Keratinocyte (primary cell): ENCODE measurements around the gene MYF6. TPM values are rescaled to one million over a fixed set of nuclear protein-coding genes. Genes with fewer than 3 reads are reported as not detected.

Experiments used
- DNase-seq: peaks from one replicate; pipeline ENCODE4 v3.0.0-alpha.2; 2011; ENCODE audit warnings: low read depth, missing footprints, low spot score
- FAIRE-seq: peaks from 2 replicates; lab custom pipeline; 2011; peaks lifted over from hg19 to GRCh38; lab: Jason Lieb, UNC
- H2AFZ ChIP-seq: 2 replicates; pipeline ENCODE4 v1.6.0; 2012; ENCODE audit warnings: low read length, control low read depth, inconsistent platforms; ENCODE audit not compliant: control insufficient read depth
- H3K27ac ChIP-seq: 2 replicates; pipeline ENCODE4 v1.5.1; 2011; ENCODE audit warnings: low read length; ENCODE audit not compliant: control insufficient read depth, insufficient read depth
- H3K27me3 ChIP-seq: 3 replicates; pipeline ENCODE4 v1.6.0; 2011; ENCODE audit warnings: low read length; ENCODE audit not compliant: control insufficient read depth, insufficient read depth; ENCODE audit errors: extremely low read depth
- H3K36me3 ChIP-seq, 2 experiments: 2 replicates in 1 of 2; 3 replicates in 1 of 2; pipeline ENCODE4 v1.5.1; 2011; ENCODE audit warnings: low read length in 2 of 2, mild to moderate bottlenecking in 1 of 2; ENCODE audit not compliant: control insufficient read depth in 2 of 2, insufficient read depth in 2 of 2; ENCODE audit errors: extremely low read depth in 1 of 2
- H3K4me1 ChIP-seq: 3 replicates; pipeline ENCODE4 v1.5.1; 2011; ENCODE audit warnings: low read length; ENCODE audit not compliant: control insufficient read depth, insufficient read depth; ENCODE audit errors: extremely low read depth
- H3K4me2 ChIP-seq: 3 replicates; pipeline ENCODE4 v1.6.0; 2011; ENCODE audit warnings: low read depth, low read length; ENCODE audit not compliant: control insufficient read depth, insufficient read depth; ENCODE audit errors: extremely low read depth
- H3K4me3 ChIP-seq, 3 experiments: fragments of 200-600 bp in 1 of 3; sonication (generic) in 1 of 3; 2 replicates in 2 of 3; 3 replicates in 1 of 3; pipeline ENCODE4 v1.5.1; 2011 to 2016; ENCODE audit warnings: low read length in 3 of 3, mild to moderate bottlenecking in 3 of 3, control low read depth in 2 of 3, inconsistent platforms in 1 of 3, low read depth in 1 of 3, mixed read lengths in 1 of 3, mixed run types in 1 of 3, moderate library complexity in 1 of 3; ENCODE audit not compliant: control insufficient read depth in 2 of 3, insufficient read depth in 2 of 3; ENCODE audit errors: extremely low read depth in 1 of 3
- H3K79me2 ChIP-seq: 2 replicates; pipeline ENCODE4 v1.6.0; 2012; ENCODE audit warnings: low read length; ENCODE audit not compliant: control insufficient read depth, insufficient read depth
- H3K9ac ChIP-seq: 3 replicates; pipeline ENCODE4 v1.6.0; 2011; ENCODE audit warnings: low read length; ENCODE audit not compliant: control insufficient read depth, insufficient read depth; ENCODE audit errors: extremely low read depth
- H3K9me1 ChIP-seq: 3 replicates; pipeline ENCODE4 v1.6.0; 2011; ENCODE audit warnings: low read length; ENCODE audit not compliant: control insufficient read depth, insufficient read depth; ENCODE audit errors: extremely low read depth
- H3K9me3 ChIP-seq: 2 replicates; pipeline ENCODE4 v1.5.1; 2012; ENCODE audit warnings: low read depth, low read length; ENCODE audit not compliant: control insufficient read depth
- H4K20me1 ChIP-seq: 3 replicates; pipeline ENCODE4 v1.6.0; 2011; ENCODE audit warnings: low read length; ENCODE audit not compliant: control insufficient read depth, insufficient read depth; ENCODE audit errors: extremely low read depth
- CTCF ChIP-seq, 3 experiments: IDR thresholded peaks in 1 of 3; conservative IDR thresholded peaks in 1 of 3; optimal IDR thresholded peaks in 1 of 3; 2 replicates in 2 of 3; 3 replicates in 1 of 3; pipeline versions ENCODE3 to v1.5.1; 2011; ENCODE audit warnings: low read length in 3 of 3, mild to moderate bottlenecking in 3 of 3, moderate library complexity in 2 of 3, control low read depth in 1 of 3, inconsistent platforms in 1 of 3; ENCODE audit not compliant: insufficient read depth in 2 of 3; ENCODE audit errors: extremely low read depth in 1 of 3
- EZH2 ChIP-seq: IDR thresholded peaks from one replicate; pipeline ENCODE4 v1.6.1; 2012; ENCODE audit warnings: inconsistent platforms, mild to moderate bottlenecking, low read length, moderate library complexity
- dilution Hi-C: fragments of 300-500 bp; cut with MboI; formaldehyde crosslinking; loops from one replicate; pipeline ENCODE4 v1.7.0; 2020; ENCODE audit warnings: low sequenced_read_pairs; ENCODE audit not compliant: extremely low pct_ligation_motif_present
- polyA plus RNA-seq, 5 experiments: library from polyadenylated mRNA; depleted of rRNA in 3 of 5; stranded (reverse) in 3 of 5; stranded (forward) in 1 of 5; unstranded in 1 of 5; fragments of >200 nt; gene quantifications; 1 replicate in 1 of 5; 2 replicates in 3 of 5; 3 replicates in 1 of 5; pipeline versions ENCODE4 v1.2.1 to v1.2.3, GENCODE V29; 2011 to 2012; ENCODE audit warnings: missing spikeins in 2 of 5, low read depth in 1 of 5, low replicate concordance in 1 of 5

Gene MYF6
- polyA plus RNA-seq, 1 donor (not counting 4 experiments of a cell fraction or from before 2014, with no cell fraction given): not detected

- Histone ChIP-seq H4K20me1 (no peaks in the 10 kb centered on the region), H3K4me3 (no peak overlapping the region), H3K79me2 (no peaks in the 10 kb centered on the region), H3K4me2 (no peak overlapping the region), H3K36me3 (no peaks in the 10 kb centered on the region), H3K4me1 (peaks cover 7% of the 10 kb centered on the region), H2AFZ (no peak overlapping the region), H3K27ac (no peak overlapping the region), H3K9me3 (no peaks in the 10 kb centered on the region), H3K9ac (no peak overlapping the region), H3K27me3 (no peaks in the 10 kb centered on the region), H3K9me1 (no peaks in the 10 kb centered on the region)
- FAIRE-seq (no peak), DNase-seq (no peak)
- TF ChIP-seq CTCF (optimal IDR thresholded peaks at IDR 0.05 in 1 of 3, IDR thresholded peaks at IDR 0.05 in 1 of 3, conservative IDR thresholded peaks at IDR 0.05 in 1 of 3; ENCODE audit: extremely low read depth in 1 of 3, insufficient read depth in 2 of 3, low read length in 3 of 3) (no peak), EZH2 (no peak)
- dilution Hi-C loops: no loop called here
Measured at GRCh38 chr12:80698256-80698655, 9.2 kb upstream of the MYF6 start.

- H3K36me3 ChIP-seq: no peaks in the 10 kb centered on the region
- no peaks in the 10 kb centered on the region for H3K27me3 ChIP-seq
- no peak overlapping the region for H3K9ac ChIP-seq
- H3K4me2 ChIP-seq: no peak overlapping the region
- H3K27ac ChIP-seq: no peak overlapping the region
- TF ChIP-seq CTCF (optimal IDR thresholded peaks at IDR 0.05 in 1 of 3, IDR thresholded peaks at IDR 0.05 in 1 of 3, conservative IDR thresholded peaks at IDR 0.05 in 1 of 3; ENCODE audit: extremely low read depth in 1 of 3, insufficient read depth in 2 of 3, low read length in 3 of 3) (no peak), EZH2 (no peak)
- H2AFZ ChIP-seq: no peak overlapping the region
- H3K79me2 ChIP-seq: no peaks in the 10 kb centered on the region
- no peak for FAIRE-seq
- no peak for DNase-seq
- H3K9me1 ChIP-seq: no peaks in the 10 kb centered on the region
- no peaks in the 10 kb centered on the region for H4K20me1 ChIP-seq
- H3K4me1 ChIP-seq: peaks cover 9% of the 10 kb centered on the region
- dilution Hi-C loops: no loop called here
- no peaks in the 10 kb centered on the region for H3K9me3 ChIP-seq
- H3K4me3 ChIP-seq: no peak overlapping the region
Measured at GRCh38 chr12:80698847-80699542, 8.4 kb upstream of the MYF6 start.
